HG03457 (cell line): ENCODE data around the gene WDR19.

ENCODE experiments used
- ATAC-seq: cut with Tn5 transposase; IDR thresholded peaks from one replicate; pipeline ENCODE4 v1.9.1; 2021; ENCODE audit warnings: moderate number of reproducible peaks; ENCODE audit not compliant: unreplicated experiment

Gene WDR19

GRCh38 chr4:39295784-39296183 is 113.5 kb downstream of the WDR19 start:
- ATAC-seq, result no peak

GRCh38 chr4:39302901-39303300 is 120.6 kb downstream of the WDR19 start:
- no peak for ATAC-seq

GRCh38 chr4:39303871-39304270 is 121.5 kb downstream of the WDR19 start:
- ATAC-seq, result no peak

DNA sequence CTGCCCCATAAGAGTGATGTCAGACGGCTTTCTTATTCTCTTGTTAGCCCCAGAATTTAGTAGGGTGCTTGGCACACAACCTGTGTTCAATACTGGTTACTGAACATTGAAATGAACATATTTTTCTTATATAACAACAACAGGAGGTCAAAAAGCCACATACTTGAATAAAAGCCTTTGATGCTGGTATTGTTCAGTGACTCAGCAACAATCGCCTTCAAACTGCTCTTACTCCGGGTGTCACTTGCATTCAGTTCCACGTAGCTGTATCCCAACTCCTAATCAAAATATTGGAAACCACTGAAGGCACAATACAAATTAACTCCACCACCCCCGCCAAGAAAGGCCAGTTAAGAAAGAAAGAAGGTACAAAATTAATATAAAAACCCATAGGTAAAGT is 122.3 kb downstream of the WDR19 start:
- no peak for ATAC-seq

GRCh38 chr4:39305912-39306677 is 123.8 kb downstream of the WDR19 start:
- ATAC-seq, result no peak

DNA sequence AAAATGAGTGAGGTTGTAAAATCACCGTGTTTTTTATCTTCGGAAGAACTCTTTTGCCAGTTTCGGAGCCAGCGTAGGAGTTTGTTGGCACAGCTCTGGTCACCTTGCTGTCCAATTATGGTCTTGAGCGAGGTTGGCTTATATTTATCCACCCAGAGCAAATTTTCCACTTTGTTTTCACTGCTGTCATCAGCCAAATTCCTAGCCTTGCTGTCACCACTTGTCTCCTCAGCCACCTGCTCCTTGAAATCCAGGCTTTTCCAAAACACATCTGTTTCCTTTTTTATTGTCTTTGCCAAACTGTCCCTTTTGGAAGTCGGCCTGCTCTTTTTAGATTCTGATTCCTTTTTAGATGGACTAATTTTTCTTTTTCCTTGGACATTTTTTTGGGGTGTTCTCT is 126.3 kb downstream of the WDR19 start:
- no peak for ATAC-seq

DNA sequence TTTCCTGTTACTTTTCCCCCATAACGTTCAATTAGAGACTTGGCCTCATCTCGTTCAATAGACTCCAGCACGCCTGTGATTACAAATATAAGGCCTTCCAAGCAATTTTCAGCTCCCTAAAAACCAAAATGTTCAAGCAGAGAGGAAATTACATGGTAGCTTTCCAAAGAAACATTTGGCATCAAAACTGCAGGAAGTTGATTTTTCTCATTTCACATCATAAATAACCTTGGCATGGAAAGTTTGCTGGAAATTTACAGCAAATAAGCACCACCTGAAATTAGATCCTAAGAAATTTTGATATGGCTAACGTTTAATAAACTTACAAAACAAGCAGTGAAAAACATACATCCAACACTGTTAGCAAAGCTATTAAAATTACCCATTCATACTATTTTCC is 130.5 kb downstream of the WDR19 start:
- no peak for ATAC-seq

DNA sequence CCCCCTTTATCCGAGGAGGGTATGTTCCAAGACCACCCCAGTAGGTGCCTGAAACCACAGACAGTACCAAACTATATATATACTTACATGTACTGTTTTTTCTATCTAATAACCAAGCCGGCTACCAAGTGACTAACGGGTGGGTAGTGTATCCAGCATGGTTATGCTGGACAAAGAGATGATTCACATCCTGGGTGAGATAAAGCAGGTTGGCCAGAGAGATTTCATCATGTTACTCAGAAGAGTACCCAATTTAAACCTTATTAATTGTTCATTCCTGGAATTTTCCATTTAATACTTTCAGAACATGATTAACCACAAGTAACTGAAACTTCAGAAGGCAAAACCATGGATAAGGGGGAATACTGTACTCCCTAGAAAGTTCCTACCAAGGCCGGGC is 137.3 kb downstream of the WDR19 start:
- no peak for ATAC-seq

DNA sequence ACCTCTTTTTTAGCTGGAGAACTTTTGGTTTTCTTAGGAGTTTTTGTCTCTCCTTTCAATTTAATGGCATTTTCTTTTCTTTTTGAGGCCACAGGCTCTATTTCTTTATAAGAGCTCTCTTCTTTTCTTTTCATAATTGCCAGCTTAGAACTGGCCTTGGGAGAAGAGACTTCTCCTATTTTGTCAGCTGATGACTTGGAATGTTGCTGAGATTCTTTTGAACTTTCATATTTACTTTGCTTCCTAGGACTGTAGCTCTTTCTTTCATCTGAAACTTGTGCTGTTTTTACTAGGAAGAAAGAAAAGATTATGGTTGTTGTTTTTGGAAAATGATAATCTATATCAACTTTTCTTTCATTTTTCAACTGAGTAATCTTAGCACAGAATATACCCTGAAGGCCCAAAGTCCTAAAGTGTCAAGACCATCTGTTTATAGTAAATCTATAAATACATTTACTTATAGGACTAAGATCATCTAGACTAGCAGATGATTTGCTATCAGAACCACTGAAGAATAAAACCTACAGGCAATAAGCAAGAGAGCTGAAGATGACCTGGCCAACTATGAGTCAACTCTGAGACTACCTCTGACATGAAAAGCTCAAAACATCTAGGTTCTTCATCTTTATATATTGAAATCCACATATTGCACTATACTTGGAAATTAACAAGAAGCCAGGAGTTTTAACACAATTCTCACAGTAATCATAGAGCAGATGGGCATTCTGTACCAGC is 138.2 kb downstream of the WDR19 start:
- ATAC-seq, result no peak

GRCh38 chr4:39323821-39324220 is 141.5 kb downstream of the WDR19 start:
- no peak for ATAC-seq

DNA sequence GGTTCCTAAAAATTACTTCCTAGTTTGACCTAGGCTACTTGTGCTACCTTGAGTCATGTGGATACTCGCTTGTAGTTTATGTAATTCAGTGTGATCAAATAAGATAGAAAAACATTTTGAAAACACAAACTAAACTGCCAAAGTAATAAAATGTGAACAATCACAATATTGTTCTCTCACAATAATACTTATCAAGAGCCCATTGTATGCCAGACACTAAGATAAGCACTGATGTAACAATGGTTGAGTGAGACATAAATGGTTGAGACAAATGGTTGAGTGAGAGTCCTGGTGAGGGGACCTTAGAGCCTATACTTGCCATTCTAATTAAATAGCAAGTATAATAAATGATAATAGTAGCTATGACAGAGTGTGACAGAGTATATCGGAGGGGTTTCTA is 142.1 kb downstream of the WDR19 start:
- ATAC-seq, result no peak

DNA sequence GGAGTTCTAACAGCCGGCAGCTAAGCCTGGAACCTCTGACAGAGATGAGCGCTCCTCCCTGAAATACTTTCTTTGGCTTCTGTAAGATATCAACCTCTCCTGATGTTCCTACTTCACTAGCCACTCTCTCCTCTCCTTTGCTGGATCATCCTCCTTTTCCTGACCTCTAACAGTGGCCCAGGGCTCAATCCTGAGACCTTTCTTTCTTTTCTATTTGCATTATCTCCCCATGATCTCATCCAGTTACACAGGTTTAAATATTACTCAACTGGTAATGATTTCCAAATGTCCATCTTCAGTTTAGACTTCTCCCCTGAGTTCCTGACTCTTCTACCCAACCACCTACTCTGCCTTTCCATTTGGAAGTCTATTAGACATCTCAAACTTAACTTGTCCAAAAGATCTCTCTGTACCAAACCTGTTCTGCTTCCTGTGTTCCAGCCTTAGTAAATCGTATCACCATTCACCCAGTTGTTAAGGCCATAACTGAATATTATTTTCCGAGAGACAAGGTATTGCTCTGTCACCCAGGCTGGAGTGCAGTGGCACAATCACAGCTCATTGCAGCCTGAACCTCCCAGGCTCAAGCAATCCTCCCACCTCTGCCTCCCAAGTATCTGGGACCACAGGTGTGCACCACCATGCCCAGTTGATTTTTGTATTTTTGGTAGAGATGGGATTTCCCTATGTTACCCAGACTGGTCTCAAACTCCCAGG is 142.7 kb downstream of the WDR19 start:
- no peak for ATAC-seq

DNA sequence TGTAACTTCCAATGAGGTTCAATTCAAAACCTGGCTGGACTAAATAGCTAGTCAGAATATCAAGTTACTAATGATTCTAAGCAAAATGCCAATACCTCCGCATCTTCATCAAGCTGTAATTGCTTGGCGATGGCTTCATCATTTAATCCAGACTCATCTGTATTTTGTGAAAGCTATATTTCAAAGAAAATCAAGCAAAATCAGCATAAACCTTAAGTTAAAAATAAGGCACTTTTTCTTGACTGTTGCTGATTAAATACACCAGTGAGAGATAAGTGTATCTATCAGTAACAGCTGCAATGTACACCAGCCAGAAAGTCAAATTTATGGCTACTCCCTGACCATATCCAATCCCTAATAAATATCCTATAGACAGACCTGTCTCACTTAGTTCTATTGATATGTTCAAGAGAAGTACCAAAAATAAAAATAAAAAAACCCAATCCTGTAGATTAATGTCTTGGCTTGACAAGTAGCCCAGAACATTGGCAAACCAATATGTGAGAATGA is 144.2 kb downstream of the WDR19 start:
- no peak for ATAC-seq

DNA sequence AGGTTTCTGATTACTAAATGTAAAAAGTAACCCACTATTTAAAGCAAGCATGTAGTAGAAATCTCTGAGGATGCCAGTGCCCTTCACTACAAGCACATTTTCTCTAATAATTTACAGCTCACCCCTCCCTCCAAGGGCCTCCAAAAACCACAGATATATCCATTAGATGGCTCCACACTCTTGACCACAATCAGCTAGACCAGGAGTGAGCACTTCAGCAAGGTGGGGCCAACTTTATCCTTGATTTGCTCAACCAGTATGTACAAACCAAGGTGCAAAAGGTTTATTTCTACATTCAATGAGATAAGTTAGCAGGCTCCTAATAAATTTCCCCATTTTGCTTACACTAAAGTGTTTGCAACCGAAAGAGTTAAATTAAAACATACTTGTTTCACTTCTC is 148.0 kb downstream of the WDR19 start:
- no peak for ATAC-seq

- ATAC-seq, result no peak
Observed at GRCh38 chr4:39331191-39331590, 148.9 kb downstream of the WDR19 start.
